ENCODE data around the gene CTR9.
"Not testable (repeated sequence)": the region's sequence is repeated elsewhere in the genome, so short reads cannot be mapped to it uniquely, and the experiment has no call there.

CTR9 gene

DNA sequence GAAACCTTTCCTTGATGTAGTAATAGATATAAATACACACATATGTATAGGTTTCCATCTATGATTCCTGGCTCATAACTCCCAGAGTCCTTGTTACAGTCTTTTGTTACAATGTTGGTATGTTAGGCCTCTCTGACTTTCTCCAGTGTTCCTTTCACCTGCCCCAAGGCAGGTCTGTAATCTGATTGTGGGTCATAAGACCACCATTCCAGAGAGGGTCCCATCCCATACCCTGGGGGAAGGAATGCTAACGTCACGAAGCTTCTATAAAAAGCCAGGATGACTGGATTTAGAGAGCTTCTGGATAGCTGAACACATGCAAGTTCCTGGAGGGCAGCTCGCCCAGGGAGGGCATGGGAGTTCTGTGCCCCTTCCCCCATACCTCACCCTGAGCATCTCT lies 71.4 kb downstream of the CTR9 start:
- not testable (repeated sequence) for DNase-seq (ENCODE audit: low read depth)

DNA sequence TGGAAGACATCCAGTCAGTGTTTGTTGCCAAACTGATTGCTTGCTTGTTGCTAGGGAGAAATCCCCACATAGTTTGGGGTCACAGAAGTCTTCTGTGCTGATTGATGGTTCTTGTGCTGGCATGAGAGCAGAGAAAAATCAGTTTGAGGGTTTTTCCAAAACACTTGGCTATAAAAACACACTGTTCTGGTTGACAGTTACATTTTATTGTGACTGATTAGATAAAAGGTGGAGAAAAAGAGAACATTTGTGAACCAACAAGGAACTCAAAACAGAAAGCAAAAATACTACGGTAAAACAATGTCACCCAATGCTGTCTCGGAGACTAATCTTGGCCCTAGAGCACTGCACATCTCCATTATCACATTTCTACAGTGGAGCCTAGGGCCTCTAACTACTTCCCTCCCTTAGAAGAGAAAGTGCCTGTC lies 72.1 kb downstream of the CTR9 start:
- no peak for DNase-seq (ENCODE audit: low read depth)

GRCh38 chr11:10824888-10825287 lies 73.8 kb downstream of the CTR9 start:
- DNase-seq (ENCODE audit: low read depth) = no peak

DNA sequence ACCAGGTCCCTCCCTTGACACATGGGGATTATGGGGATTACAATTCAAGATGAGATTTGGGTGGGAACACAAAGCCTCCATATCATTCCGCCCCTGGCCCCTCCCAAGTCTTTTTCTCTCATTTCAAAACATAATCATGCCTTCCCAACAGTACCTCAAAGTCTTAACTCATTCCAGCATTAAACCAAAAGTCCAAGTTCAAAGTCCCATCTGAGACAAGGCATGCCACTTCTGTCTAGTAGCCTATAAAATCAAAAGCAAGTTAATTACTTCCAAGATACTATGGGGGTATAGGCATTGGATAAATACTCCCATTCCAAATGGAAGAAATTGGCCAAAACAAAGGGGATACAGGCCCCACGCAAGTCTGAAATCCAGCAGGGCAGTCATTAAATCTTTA lies 77.4 kb downstream of the CTR9 start:
- no peak for DNase-seq (ENCODE audit: low read depth)

DNA sequence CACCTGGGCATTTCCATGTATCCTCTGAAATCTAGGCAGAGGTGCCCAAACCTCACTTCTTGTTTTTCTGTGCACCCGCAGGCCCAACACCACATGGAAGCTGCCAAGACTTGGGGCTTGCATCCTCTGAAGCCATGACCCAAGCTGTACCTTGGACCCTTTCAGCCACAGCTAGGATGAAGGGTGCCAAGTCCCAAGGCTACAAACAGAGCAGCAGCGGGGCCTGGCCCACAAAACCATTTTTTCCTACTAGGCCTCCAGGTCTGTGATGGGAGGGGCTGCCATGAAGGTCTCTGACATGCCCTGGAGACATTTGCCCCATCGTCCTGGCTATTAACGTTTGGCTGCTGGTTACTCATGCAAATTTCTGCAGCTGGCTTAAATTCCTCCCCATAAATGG lies 78.1 kb downstream of the CTR9 start:
- no peak for DNase-seq (ENCODE audit: low read depth)
